GM13976 (cell line): ENCODE data around the gene HMX3.

Source experiments
- DNase-seq: peaks from one replicate; pipeline ENCODE4 v3.0.0; 2012; ENCODE audit warnings: low spot score
- in situ Hi-C: fragments of 300-500 bp; cut with MboI; formaldehyde crosslinking; loops from one replicate; pipeline ENCODE4 v1.12.0; 2022; ENCODE audit warnings: low sequenced_read_pairs, mixed read lengths, inconsistent platforms; ENCODE audit not compliant: unreplicated experiment
- TF ChIP-seq, protein P1 (sequence below): IDR thresholded peaks from 2 replicates; pipeline ENCODE4 v1.5.1; 2012; ENCODE audit warnings: borderline replicate concordance, mild to moderate bottlenecking; ENCODE audit not compliant: insufficient read depth; ENCODE audit errors: extremely low read depth, missing control alignments, control extremely low read depth

Gene HMX3

DNA sequence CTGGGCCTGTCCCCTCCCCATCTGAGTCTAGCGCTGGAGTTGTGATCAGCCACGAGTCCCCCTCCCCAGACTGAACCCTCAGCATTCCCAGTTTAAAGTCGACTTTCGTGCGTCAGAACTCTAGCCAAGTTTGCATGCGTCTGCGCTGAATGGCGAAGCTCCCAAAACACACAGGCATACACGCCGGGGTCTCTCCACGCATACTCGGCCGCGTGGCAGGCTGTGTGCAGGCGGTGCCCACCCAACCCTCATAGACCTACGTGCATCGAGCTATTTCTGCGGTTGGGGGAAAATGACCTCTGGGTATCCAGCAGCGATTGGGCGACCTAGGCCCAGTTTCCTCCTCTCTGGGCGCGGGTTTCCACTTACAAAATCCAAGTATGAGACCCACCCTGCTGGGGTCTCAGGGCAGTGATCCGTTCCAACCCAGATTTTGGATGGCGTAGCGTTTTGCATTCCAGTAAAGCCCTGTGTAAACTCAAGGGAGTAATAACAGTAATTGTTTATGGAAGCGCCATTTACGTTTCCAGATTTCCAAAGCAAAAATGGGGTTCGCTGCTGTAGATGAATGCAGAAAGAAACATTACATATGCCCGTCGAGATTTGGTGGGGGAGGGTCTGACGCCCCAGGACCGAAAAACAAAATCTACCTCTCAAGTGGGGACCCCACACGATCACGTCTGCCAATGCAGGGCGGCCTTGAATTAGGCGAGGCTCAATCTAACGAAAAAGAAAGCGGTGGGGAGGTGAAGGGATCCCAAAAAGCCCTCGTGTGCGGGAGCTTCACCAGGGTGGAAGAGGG, 2.0 kb upstream of the HMX3 start:
- TF ChIP-seq, protein P1, sequence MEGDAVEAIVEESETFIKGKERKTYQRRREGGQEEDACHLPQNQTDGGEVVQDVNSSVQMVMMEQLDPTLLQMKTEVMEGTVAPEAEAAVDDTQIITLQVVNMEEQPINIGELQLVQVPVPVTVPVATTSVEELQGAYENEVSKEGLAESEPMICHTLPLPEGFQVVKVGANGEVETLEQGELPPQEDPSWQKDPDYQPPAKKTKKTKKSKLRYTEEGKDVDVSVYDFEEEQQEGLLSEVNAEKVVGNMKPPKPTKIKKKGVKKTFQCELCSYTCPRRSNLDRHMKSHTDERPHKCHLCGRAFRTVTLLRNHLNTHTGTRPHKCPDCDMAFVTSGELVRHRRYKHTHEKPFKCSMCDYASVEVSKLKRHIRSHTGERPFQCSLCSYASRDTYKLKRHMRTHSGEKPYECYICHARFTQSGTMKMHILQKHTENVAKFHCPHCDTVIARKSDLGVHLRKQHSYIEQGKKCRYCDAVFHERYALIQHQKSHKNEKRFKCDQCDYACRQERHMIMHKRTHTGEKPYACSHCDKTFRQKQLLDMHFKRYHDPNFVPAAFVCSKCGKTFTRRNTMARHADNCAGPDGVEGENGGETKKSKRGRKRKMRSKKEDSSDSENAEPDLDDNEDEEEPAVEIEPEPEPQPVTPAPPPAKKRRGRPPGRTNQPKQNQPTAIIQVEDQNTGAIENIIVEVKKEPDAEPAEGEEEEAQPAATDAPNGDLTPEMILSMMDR: no peak
- peak; percentile 32 for DNase-seq
- in situ Hi-C loops: no loop called here

- TF ChIP-seq, protein P1: no peak
- in situ Hi-C loops: no loop called here
- DNase-seq: peak; percentile 43
Observed at GRCh38 chr10:123134343-123134914, 1.3 kb upstream of the HMX3 start.

GRCh38 chr10:123134915-123135414, 805 bp upstream of the HMX3 start:
- DNase-seq: peak; percentile 69
- in situ Hi-C loops: no loop called here
- TF ChIP-seq, protein P1: no peak

GRCh38 chr10:123136221-123136805, 543 bp downstream of the HMX3 start:
- peak; percentile 51 for DNase-seq
- TF ChIP-seq, protein P1: no peak
- in situ Hi-C loops: no loop called here

DNA sequence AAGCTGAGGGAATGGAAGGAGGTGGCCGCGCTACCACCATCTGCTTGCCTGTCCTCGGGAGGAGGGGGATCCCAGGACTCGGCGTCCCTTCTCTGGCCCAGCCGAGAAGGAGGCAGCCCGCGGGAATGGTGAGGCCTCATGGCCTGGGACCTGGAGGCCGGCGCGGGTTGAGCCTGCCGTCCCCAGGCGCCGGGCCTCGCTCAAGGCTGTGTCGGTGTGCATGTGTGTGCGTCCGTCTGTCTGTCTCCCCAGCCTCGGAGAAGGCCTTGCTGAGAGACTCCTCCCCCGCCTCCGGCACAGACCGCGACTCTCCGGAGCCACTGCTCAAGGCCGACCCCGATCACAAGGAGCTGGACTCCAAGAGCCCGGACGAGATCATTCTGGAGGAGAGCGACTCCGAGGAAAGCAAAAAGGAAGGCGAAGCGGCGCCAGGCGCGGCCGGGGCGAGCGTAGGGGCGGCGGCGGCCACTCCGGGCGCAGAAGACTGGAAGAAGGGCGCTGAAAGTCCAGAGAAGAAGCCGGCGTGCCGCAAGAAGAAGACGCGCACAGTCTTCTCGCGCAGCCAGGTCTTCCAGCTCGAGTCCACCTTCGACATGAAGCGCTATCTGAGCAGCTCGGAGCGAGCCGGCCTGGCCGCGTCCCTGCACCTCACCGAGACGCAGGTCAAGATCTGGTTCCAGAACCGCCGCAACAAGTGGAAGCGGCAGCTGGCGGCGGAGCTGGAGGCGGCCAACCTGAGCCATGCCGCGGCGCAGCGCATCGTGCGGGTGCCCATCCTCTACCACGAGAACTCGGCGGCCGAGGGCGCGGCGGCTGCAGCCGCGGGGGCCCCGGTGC, 1.3 kb downstream of the HMX3 start:
- DNase-seq: peak; percentile 68
- in situ Hi-C loops: no loop called here
- TF ChIP-seq, protein P1: no peak

GRCh38 chr10:123139165-123139520, 3.4 kb downstream of the HMX3 start:
- DNase-seq: no peak
- TF ChIP-seq, protein P1: no peak
- in situ Hi-C loops: no loop called here
